Measurements from ENCODE around the gene ADAM12. TPM values are rescaled to one million over a fixed set of nuclear protein-coding genes. Genes with fewer than 3 reads are reported as not detected.

Gene ADAM12
- polyA plus RNA-seq, 1 of the 3 experiments (the other 2 are of a cell fraction) = 25.0 TPM

- CTCF ChIA-PET = interaction anchor here (0.9 kb wide), 1 partner anchor 21 kb away, joined by 3 read pairs; no protein-coding TSS in a partner anchor
- WGBS (ENCODE audit: low lambda C conversion rate) = 50% methylated on average over 2 of the region's 2 CpGs
- POLR2A ChIA-PET = no interaction called here
These were observed 234.3 kb downstream of the ADAM12 start for GRCh38 chr10:126153711-126154628.

More at GRCh38 chr10:126153711-126154628, 234.3 kb downstream of the ADAM12 start:
- Histone ChIP-seq H3K9ac (no peak overlapping the region), H3K4me3 (ENCODE audit: low read depth in 2 of 2, low read length in 1 of 2) (no peak overlapping the region), H3K79me2 (ENCODE audit: insufficient read depth) (no peaks in the 10 kb centered on the region), H4K20me1 (ENCODE audit: insufficient read depth) (no peaks in the 10 kb centered on the region), H3K36me3 (replicated peaks in 1 of 2; ENCODE audit: control insufficient read depth in 1 of 2, insufficient read depth in 2 of 2, low read length in 1 of 2) (peaks cover 0 to 3% of the 10 kb centered on the region in 2 experiments), H3K9me2 (no peaks in the 10 kb centered on the region), H3F3A (replicated peaks; ENCODE audit: insufficient read depth) (peaks cover 3% of the 10 kb centered on the region), H3K27me3 (ENCODE audit: insufficient read depth) (no peaks in the 10 kb centered on the region), H3K9me3 (peaks cover 9% of the 10 kb centered on the region), H3K4me1 (ENCODE audit: control insufficient read depth in 1 of 2, insufficient read depth in 2 of 2, low read depth in 1 of 2, low read length in 1 of 2) (peaks cover 0 to 2% of the 10 kb centered on the region in 2 experiments; a peak in 2 of 4 replicates), H3K4me2 (no peak overlapping the region), H3K27ac (ENCODE audit: low read depth in 2 of 2, low read length in 1 of 2) (no peak overlapping the region), H2AFZ (ENCODE audit: low read depth) (no peak overlapping the region)
- DNase-seq = no peak
- TF ChIP-seq PBX3 (IDR thresholded peaks at IDR 0.05) (no peak), USF1 (IDR thresholded peaks at IDR 0.05; ENCODE audit: borderline replicate concordance, low read depth) (no peak), FOXJ3 (CRISPR knock-in tag; IDR thresholded peaks at IDR 0.05) (no peak), CTCF (IDR thresholded peaks at IDR 0.05) (no peak), GABPA (IDR thresholded peaks at IDR 0.05; ENCODE audit: low read depth) (no peak), FOSL2 (IDR thresholded peaks at IDR 0.05; ENCODE audit: borderline replicate concordance, low read depth) (no peak), EZH2phosphoT487 (IDR thresholded peaks at IDR 0.05; ENCODE audit: borderline replicate concordance, low read depth) (no peak), EP300 (IDR thresholded peaks at IDR 0.05; ENCODE audit: borderline replicate concordance in 1 of 2, low read depth in 1 of 2, low read length in 1 of 2) (no peak), GATA2 (CRISPR knock-in tag; IDR thresholded peaks at IDR 0.05) (no peak), TCF12 (IDR thresholded peaks at IDR 0.05) (no peak), POLR2AphosphoS5 (IDR thresholded peaks at IDR 0.05; ENCODE audit: low read depth, low read length) (no peak), RFX5 (IDR thresholded peaks at IDR 0.05; ENCODE audit: low read length) (no peak), REST (IDR thresholded peaks at IDR 0.05; ENCODE audit: low read depth, low read length) (no peak), TEAD4 (IDR thresholded peaks at IDR 0.05; ENCODE audit: borderline replicate concordance, insufficient read depth) (no peak)

All from SK-N-SH (cell line).